DMS 273 treated with DMSO at 0.1 percent for 48 hours (cell line): ENCODE measurements around the gene IGDCC3.
"Not testable (repeated sequence)": the region's sequence is repeated elsewhere in the genome, so short reads cannot be mapped to it uniquely, and the experiment has no call there.

ENCODE experiments used
- DNase-seq: peaks from one replicate; lab custom pipeline; 2025; lab: John Stamatoyannopoulos, UW

IGDCC3 gene

GRCh38 chr15:65370885-65371284 lies 6.9 kb downstream of the IGDCC3 start:
- no peak for DNase-seq

- no peak for DNase-seq
These were observed 8.2 kb downstream of the IGDCC3 start for GRCh38 chr15:65369651-65370050.

DNA sequence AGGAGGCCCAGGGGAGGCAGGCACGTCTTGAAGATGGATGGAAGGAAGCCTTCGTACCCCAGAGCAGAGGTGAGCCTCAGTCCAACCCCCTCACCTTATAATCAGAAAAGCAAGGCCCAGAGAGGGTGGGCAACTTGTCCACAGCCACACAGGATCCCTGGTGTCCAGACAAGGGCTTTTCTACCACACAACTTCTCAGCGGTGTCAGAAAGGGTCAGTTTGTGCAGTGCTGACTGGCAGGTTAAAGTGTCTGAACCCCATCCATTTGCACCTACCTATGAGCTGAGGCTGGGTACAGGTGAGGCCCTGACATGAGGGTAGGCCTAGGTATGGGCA lies 8.6 kb downstream of the IGDCC3 start:
- DNase-seq = no peak

- no peak for DNase-seq
These were observed 9.2 kb downstream of the IGDCC3 start for GRCh38 chr15:65368302-65369211.

DNA sequence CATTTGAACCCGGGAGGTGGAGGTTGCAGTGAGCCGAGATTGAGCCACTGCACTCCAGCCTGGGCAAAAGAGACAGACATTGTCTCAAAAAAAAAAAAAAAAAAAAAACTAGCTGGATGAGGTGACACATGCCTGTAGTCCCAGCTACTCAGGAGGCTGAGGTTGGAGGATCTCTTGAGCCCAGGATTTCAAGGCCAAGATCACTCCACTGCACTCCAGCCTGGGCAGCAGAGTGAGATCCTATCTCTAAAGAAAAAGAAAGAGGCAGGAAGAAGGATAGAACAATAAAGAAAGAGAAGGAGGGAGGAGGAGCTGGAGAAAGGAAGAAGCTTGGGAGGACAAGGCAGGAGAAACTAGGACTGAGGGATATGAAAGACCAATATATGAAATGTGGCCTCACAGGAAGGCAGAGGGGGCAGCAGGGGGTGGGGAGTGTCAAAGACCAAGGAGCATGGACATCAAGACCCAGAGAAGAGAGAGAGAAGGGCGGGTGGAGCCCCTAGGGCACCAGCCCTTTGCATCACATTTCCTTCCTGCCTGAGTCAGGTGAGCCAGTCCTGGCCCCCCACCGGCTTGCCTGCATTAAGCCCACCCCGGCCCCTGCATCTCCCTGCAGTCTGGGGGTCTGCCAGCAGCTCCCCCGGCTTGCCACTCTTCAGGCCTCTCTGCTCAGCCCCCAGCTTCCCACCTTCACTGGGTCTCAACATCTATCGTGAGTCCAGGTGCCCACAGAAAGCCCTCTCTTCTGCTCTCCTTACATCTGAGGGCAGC lies 11.5 kb downstream of the IGDCC3 start:
- no peak for DNase-seq

DNA sequence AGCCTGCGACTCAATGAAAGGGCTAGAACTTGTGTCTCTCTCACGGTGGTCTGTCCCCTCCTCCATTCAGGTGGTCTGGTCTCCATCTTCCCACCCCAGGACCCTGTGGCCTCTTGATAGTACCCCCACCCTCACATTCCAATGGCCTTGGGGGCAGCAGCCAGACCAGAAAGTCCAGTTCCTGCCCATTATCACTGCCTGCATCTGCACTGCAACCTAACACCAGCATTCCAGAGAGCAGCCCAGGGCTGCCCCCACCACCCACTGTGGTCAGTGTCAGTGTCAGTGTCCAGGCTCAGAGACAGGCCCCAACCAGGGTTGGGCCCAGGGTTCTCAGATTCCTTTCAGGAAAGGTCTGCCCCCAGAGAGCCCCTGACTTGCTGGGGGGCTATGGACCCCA lies 12.6 kb downstream of the IGDCC3 start:
- no peak for DNase-seq

GRCh38 chr15:65363766-65364165 lies 14.0 kb downstream of the IGDCC3 start:
- DNase-seq = no peak

DNA sequence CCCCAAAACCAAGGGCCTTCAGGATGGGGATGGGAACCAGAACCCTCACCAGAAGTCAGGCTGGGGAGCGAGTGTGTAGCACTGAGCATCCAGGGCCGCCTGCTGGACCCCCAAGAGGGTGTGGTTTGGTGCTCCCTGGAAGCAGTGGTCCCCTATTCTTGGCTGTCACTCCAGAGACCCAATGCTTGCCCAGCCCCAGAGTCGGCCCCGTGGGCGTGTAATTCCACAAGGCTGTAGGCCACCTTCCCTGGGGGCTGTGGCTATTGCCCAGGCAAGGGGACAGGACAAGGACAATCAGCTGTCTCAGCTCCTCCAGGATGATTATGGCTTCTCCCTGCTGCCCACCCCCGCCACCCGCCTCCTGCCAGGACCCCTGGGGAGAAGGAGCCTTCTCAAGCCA lies 14.5 kb downstream of the IGDCC3 start:
- DNase-seq = no peak

- no peak for DNase-seq
These were observed 15.3 kb downstream of the IGDCC3 start for GRCh38 chr15:65362491-65362890.

DNA sequence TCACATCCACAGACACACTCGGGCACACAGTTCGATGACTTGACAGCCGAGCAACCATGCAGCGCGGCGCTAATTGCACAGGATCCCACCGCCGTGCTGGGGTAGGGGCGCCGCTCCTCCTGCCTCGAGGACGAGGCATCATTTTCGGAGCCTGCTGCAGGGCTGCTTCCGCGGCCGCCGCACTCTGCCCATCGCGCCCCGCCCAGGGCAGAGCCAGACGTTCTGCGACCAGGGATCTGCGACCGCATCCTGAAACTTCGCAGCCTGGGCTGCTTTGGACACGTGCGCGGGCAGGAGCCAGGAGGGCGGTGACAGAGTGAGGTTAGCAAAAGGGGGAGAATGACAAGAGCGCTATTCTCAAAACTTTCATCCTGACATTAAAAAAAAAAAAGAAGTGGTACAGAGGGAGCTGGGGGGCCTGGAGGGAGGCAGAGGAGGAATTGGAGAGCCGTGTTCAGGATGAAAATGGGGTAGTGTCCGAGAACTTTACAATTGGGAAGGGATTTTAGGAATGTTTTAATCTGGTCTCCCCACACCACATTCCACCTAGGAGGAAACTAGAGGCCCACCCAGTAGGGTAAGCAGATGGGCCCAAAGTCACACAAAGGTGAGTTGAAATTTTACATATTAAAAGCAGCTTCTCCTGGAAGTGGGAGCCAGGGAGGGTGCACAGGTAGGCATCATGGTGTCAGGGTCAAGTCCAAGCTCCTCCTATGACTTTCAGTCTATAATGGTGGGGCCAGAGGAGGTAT lies 15.9 kb downstream of the IGDCC3 start:
- DNase-seq = no peak

- DNase-seq = no peak
These were observed 17.3 kb downstream of the IGDCC3 start for GRCh38 chr15:65360506-65360905.

DNA sequence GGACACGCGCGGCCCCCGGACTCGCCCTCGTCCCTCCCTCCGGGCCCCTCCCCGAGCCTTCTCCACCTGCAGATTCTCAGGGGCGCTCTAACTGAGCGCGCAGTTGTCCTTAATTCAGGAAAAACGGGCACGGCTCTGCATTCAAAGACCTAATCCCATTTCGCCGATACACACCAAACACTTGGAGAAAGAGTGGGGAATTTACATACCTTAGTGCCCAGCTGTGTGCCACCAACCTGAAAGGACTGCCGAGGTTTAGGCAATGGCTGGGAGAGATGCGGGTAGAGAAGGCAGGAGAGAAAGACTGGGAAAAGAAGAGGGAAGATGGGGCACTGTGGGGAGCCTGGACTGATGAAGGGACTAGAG lies 21.8 kb downstream of the IGDCC3 start:
- DNase-seq = no peak

- no peak for DNase-seq
These were observed 22.4 kb downstream of the IGDCC3 start for GRCh38 chr15:65355173-65355987.

GRCh38 chr15:65354835-65355172 lies 23.0 kb downstream of the IGDCC3 start:
- no peak for DNase-seq

- DNase-seq = not testable (repeated sequence)
These were observed 25.8 kb downstream of the IGDCC3 start for GRCh38 chr15:65351972-65352371.

GRCh38 chr15:65349338-65349737 lies 28.5 kb downstream of the IGDCC3 start:
- DNase-seq = no peak

DNA sequence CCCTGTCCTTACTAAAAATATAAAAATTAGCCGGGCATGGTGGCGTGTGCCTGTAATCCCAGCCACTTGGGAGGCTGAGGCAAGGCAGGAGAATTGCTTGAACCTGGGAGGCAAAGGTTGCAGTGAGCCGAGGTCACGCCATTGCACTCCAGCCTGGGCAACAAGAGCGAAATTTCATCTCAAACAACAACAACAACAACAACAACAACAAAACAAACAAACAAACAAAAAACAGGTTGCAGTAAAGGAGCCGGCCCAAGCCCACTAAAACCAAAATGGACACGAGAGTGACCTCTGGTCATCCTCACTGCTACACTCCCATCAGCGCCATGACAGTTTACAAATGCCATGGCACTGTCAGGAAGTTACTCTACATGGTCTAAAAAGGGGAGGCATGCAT lies 30.0 kb downstream of the IGDCC3 start:
- not testable (repeated sequence) for DNase-seq

DNA sequence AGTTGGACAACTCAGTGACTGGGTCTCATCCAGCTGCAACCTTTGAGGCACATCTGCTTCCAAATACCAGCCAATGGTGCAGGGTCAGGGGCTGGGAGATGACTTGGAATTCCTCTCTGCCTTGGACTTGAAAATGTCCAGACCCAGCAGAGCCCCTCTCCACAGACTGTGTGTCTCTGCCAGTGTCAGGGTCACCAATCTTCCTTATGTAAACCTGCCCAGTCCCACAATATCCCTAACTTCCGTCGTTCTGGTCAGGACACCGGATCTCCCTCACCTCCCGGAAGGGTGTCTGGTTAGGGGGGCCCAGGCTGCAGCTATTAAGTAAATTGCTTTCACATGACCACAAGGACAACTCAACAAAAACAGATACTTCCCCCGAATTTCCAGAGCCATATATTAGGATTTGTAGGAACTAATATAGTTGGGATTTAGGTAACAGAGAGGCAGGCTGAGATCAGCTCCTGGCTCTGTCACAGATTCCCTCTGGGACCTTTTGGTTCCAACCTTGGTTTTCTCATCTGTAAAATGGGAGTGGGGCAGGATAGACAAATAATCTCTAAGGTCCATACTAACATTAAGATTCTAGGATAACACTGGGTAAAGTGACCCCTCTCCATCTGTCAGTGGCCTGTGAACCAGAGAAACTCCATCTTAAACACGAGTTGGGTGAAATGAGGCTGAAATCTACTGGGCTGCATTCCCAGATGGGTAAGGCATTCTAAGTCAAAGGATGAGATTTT lies 30.8 kb downstream of the IGDCC3 start:
- no peak for DNase-seq

GRCh38 chr15:65344914-65345275 lies 32.9 kb downstream of the IGDCC3 start:
- DNase-seq = no peak

GRCh38 chr15:65344214-65344913 lies 33.4 kb downstream of the IGDCC3 start:
- DNase-seq = no peak
